Lower leg skin (tissue), 3 donors: ENCODE results near the gene GPATCH2L.

Experiments
- POLR2A ChIP-seq, 2 donors: fragments of 450-650 bp; IDR thresholded peaks; one replicate each; pipeline ENCODE4 v1.6.1; 2016 to 2017; ENCODE audit warnings: antibody characterized with exemption in 2 of 2, mild to moderate bottlenecking in 1 of 2, moderate library complexity in 1 of 2
- TF ChIP-seq, protein P1 (sequence below), 3 donors: fragments of 450-650 bp; IDR thresholded peaks; one replicate each; pipeline ENCODE4 v1.5.1; 2016; ENCODE audit warnings: antibody characterized with exemption in 3 of 3, mild to moderate bottlenecking in 3 of 3, moderate library complexity in 2 of 3

DNA sequence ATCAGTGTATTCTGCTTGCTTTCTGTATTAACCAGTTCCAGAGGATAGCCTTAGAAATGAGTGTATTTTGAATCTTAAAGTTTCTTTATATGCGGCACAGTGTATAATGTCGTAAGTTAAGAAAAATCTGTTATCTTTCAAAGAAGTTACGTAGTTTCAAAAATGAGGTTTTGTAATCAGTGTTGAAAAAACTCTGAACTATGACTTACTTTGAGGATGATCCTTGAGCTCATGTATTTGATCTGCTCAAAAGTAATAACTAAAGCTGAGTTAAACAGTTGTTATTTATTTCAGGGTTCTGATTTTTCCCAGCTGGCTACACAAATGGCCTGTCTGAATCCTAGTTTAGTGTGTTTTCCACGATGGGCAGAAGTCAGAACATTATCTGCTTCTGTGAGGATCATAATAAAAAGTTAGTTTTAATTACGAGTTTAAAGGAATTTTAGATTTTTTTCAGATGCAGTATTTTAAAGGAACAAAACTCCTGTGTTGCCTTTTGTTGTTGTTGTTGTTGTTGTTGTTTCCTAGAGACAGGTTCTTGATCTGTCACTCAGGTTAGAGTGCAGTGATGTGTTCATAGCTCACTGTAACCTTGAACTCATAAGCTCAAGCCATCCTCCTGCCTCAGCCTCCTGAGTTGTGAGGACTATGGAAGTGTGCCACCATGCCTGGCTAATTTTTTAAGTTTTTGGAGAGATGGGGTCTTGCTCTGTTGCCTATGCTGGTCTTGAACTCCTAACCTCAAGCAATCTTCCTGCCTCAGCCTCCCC, 52.9 kb downstream of the GPATCH2L start:
- TF ChIP-seq, protein P1, sequence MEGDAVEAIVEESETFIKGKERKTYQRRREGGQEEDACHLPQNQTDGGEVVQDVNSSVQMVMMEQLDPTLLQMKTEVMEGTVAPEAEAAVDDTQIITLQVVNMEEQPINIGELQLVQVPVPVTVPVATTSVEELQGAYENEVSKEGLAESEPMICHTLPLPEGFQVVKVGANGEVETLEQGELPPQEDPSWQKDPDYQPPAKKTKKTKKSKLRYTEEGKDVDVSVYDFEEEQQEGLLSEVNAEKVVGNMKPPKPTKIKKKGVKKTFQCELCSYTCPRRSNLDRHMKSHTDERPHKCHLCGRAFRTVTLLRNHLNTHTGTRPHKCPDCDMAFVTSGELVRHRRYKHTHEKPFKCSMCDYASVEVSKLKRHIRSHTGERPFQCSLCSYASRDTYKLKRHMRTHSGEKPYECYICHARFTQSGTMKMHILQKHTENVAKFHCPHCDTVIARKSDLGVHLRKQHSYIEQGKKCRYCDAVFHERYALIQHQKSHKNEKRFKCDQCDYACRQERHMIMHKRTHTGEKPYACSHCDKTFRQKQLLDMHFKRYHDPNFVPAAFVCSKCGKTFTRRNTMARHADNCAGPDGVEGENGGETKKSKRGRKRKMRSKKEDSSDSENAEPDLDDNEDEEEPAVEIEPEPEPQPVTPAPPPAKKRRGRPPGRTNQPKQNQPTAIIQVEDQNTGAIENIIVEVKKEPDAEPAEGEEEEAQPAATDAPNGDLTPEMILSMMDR (IDR thresholded peaks at IDR 0.05) = no peak
- no peak for TF ChIP-seq POLR2A (IDR thresholded peaks at IDR 0.05)
